CD4-positive, alpha-beta T cell treated with Interleukin-15 for 1 hour (primary cell): Measurements from ENCODE around the gene CNKSR2.

Experiments
- DNase-seq: peaks from one replicate; pipeline ENCODE4 v3.0.0-alpha.2; 2020

CNKSR2 gene

DNA sequence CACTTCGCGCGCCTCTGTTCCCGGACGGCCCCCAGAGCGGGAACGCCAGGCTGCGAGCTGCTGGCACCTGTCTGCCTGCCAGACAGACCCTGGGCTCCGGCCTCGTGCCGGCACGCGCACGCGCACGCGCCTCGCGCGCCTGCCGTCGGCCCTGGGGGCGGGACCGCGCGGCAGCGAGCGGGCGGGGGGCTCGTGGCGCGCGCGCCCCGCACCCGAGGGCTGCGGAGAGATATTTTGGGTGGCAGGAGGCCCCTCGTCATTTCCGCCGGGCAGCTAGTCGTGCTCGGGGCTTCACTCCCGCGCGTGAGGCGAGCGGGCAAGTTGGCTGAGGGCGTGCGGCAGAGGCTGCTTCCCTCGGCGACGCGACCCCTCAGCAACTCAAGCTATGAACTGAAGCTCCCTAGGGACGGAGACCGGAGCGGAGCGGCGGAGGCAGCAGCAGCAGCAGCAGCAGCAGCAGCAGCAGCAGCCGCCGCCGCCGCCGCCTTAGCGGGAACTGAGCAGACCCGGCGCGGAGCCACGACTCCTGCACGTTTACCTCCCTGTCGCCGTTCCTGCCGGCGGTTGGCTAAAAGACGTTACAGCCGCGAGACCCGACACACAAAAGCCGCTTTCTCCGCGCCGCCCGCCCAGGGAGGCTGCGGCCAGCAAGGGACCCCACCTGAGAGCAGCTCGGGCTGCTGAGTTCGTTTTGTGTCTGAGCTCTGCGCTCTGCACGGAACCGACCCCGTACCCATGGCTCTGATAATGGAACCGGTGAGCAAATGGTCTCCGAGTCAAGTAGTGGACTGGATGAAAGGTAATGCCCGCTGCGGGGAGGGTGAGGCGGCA is at the start of gene CNKSR2:
CNKSR2 (plus strand) TSS at position 256 of the 831 bp plus-strand sequence; CDS start at position 736, 480 bp downstream.
- DNase-seq: peak; percentile 82

DNA sequence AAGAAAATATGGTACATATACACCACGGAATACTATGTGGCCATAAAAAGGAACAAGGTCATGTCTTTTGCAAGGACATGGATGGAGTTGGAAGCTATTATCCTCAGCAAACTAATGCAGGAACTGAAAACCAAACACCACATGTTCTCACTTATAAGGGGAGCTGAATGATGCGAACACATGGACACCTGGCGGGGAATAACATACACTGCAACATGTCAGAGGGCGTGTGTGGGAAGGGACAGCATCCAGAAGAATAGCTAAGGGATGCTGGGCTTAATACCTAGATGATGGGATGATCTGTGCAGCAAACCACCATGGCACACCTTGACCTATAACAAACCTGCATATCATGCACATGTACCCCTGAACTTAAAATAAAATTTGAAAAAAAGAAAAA is 19.5 kb upstream of the CNKSR2 start:
- no peak for DNase-seq

DNA sequence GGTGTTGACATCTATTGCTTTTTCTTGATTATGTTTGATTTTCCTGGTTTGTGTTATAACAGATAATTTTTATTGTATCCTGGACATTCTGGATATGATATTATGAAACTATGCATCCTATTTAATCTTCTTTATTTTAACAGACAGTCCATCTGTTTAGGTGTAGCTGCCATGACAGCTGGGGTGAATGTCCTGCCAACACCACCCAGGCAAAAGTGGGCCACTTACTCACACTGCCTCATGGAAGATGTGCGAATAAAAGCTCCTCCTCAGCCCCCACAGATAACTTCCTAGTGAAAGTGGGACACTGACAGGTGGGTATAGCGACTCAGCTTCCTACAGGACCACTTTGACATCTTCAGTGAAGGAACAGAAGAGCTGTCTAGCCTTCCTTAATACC is 18.4 kb upstream of the CNKSR2 start:
- no peak for DNase-seq

DNA sequence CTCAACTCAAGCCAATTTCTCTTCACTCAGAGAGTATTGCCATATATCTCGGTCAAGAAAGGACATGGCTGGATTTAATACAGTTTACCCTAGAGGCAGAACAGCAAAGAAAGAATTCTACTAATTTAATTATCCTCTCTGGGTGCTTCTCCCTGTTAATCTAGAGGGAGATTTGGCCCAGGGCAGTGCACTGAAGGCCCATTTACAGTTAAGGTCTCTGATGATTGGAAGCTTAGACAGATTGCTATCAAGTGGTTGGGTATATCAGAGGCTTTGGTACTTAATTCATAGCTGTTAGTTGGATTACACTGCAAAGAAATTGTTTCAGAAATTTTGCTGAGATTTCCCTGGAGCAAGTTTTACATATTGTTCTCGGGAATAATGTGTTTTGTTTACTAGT is 4.6 kb upstream of the CNKSR2 start:
- DNase-seq: no peak

DNA sequence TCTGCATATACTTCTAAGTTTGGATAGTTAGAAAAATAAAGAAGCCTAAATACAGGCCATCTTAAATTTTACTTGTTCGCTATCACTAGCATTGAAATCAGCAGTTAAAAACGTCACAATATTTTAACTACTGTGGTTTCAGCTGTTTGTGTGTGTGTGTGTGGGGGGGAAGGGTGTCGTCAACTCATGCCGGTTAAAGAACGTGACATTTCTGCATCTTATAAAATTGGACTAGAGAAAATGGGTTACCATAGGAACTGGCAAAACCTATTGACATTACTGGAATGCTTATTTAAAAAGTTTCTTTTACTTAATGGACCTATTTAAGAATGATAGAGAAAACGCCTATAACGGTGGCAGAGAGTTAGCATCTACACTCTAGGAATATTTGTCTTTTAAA is 1.2 kb upstream of the CNKSR2 start:
- DNase-seq: no peak

DNA sequence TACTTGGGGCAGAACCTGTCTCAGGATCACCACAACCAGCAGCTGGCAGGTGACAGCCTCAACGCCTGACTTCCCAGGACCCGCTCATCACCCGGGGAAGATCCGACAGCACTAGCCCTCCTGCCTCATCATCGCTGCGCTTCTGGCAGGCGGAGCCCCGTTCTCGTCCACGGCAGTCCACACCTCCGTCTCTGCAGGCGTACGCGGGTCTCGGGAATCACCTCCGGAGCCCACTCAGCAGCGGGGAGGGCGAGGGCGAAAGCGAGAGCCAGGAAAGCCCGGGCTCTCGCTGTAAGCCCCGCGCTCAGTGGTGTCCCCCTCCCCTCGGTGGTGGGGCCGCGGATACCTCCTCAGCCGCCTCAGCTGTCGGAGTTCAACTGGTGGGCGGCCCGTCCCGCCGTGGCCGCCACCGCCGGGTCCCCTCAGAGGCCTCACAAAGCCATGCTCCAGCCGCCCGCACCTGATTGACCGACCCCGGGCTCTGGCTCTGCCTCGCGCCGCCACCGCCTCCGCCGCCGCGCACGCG is 518 bp upstream of the CNKSR2 start:
- DNase-seq: peak; percentile 32

DNA sequence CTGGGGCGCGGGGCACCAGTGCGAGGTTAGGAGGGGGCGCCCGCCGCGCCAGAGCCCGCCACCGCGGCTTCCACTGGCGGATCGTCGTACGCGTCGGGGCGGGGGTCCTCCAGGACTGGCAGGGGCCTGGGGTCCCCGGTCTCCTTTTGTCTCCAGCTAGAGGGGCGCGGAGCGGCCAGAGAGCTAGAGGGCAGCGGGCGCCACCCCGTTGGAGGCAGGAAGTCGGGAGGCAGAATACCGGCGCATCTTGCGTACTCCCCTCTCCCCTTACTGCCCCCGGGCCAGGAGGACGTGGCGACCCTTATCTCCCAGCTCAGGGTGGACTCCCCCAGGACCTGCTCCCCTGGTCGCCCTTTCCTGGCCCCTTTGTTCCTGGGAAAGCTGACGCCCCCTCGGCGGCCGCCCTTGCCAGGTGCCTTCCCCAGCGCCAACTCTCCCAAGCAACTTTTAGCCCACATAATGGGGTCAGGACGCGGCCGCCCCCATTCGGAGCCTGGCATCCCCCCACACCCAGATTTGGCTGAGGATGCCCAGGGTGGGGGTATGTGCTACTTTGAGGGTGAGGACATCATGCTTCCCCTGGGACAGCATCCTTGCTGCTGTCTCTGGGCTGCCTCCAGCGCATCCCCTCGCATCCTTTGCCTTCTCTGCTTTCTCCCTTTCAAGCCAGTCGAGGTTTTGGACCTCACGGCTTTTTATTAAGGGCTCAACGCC is 933 bp downstream of the CNKSR2 start:
- no peak for DNase-seq

DNA sequence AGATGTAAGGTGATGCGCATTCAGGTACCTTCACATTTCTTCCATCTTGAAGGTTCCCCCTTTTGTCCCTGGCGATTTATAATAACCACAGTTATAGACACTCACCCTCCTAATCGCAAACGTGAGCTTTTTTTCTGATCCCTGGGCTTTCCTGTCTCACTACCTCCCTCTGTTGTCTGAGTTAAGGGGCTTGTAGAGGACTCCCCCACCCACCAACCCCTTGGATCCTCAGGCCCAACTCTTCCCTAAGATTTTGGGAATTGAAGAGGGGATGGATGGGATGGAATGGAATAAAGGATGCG is 1.4 kb downstream of the CNKSR2 start:
- no peak for DNase-seq

DNA sequence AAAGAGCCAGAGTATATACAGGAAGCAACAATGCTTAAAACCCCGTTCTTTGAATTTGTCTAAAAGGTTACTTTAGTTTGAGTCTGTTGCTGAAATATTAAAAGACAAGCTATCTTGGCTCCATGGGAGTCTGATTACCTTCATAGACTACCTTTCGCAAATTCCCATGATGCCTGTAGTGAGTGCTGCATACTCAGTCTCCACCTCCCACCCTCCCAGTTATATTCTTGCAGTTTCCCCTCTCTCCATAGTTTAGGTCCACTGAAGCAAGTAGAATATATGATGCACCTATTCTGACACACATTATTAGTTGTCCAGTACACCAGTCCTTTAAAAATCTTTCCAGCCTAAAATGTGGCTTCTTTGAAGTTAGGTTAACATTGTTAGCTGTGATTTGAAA is 2.4 kb downstream of the CNKSR2 start:
- DNase-seq: no peak

DNA sequence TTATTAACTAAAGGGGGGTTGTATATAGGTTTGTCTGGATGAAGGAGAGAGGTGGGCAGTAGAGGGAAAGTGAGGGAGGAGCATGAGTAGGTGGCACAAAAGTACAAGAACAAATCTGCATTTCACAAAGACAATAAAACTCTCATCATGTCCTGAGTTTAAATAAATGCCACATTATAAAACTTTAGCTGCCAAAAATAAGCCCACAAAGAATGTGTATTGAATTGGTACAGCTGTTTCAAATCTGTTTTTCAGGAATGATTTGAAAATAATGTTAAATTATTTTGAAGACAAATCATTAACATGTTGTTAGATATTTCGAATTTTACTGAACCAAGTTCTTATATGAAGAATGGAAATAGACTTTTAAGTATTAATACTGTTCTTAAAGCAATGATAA is 5.8 kb downstream of the CNKSR2 start:
- no peak for DNase-seq

DNA sequence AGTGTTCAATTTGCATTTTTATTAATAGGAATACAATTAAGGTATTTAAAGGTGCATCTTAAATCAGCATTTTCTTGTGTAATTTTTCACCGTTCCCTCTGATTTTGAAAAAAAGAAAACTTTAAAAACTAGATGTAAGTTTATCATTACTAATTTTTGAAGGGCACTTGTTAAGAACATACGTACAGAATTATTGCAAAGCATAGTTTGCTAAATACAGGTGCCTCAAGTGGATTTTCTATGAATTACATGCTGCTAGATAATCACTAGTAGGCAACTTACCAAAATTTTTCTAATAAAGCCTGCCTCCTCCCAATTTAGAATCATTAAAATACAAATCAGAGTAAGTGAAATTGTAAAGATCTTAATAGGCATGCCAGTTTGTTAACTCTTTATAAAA is 8.5 kb downstream of the CNKSR2 start:
- DNase-seq: no peak

DNA sequence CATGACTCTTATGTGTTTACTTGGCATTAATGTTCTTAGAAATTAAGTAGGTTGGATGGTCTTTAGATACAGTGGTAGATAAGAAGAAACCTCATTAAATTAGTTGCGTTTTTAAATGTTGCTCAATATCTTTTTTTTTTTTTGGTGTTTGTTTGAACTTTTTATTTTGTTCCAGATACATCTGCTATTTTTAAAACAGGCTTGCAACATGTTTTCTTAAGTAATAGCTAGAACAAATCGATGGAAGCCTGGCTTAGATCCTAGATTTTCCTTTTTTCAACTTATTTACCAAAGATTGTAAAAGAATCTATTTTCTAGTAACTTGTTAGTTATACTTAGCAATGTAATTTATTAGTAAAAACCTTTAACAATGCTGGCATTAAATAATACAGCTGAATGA is 9.3 kb downstream of the CNKSR2 start:
- no peak for DNase-seq

DNA sequence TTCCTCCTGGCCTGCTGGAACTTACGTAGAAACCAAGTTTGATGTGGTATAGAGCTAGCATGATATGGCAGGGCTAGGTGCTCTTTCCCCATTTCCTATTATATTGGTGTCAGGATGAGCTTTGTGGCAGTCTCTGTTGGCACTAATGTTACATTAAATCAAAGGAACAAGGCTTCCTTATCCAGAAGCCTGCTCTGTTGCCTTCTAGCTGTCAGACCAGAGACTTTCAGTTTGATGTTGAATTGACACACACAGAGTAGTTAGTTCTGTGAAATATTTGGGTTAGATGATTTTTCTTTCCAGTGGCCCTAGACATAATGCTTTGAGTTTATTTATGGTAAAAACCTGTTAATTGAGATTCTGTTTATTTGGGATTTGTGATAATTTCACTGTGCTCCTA is 10.0 kb downstream of the CNKSR2 start:
- no peak for DNase-seq

DNA sequence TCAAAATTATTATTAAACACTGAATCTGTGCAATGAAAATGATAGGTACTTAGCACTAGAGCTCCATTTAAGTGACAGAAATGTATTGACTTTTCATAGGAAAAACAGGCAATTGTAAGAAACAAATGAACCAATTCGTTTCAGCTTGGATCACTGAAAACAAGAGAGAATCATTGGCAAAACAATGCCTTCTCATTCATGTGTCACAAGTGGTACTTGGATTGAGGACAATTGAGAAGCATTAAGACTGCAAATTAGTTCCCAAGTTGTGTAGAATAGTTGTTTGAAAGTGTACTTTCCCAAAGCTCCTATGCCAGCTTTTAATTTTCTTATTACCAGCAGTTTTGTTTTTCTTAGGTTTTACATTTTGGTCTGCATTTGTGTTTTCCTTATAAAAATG is 20.6 kb downstream of the CNKSR2 start:
- no peak for DNase-seq

DNA sequence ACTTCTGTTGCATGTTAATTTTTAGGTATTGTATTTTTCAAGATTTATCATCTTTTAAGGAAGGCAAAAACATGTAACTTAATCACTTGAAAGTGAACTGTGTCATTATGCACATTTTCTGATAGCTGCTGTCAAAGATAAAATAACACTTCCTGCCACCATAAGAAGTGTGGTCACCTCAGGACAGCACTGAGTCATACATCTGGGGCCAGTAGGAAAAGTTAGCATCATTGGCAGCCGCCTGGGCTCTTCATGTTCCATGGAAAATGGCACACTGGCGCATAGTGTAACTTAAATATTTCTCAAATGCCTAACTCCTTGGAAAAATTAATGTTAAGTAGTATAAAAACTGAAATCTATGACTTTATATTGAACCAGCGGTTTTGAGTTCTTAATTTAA is 24.2 kb downstream of the CNKSR2 start:
- DNase-seq: no peak

DNA sequence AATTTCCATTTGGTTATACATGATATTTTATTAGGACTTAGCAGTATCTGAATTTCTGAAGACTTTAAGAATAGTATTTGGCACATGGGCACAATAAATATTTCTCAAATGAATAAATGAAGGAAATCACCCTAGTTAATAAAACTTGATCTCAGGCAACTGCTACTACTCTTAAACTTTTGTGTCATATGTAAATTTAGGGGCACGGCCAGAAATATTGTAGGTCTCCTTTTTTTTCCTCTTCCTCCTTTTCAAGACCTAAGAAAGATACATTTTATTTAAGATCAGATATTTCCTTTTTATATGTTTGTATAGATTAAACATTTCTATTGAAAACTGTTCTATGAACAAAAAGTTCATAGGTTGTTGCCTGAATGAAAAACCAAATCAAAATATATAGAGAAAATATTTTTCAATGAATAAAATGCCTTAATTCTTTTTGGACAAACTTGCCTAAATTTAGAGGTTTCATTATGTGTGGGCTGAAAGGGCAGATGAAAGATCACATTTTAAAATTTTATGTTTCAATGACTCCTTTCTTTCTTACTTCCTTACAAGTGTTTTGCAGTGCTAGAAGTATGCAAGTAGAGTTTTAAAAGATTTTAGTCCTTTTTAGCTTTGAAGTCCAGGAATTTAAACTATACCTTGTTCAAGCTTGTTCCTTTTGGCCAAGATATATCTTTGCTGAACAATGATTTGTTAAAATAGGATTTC is 26.3 kb downstream of the CNKSR2 start:
- no peak for DNase-seq

DNA sequence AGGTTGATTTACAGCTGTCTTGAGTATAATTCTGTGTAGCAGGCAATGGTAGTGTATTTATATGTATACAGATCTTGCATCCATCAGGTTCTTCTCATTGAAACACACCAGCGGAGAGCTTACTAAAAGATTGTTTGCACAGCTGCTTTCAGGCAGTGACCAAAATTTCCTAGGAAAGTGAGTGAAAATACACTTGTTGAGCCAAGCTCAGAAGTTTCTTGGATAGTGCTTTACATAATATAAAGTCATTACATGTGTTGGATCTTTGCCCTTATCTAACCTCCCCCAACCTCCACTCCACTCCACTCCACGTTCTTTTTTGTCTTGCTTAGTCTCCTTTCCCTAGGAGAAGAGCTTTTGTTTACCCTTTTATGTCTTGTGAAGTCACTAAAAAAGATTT is 34.1 kb downstream of the CNKSR2 start:
- no peak for DNase-seq

DNA sequence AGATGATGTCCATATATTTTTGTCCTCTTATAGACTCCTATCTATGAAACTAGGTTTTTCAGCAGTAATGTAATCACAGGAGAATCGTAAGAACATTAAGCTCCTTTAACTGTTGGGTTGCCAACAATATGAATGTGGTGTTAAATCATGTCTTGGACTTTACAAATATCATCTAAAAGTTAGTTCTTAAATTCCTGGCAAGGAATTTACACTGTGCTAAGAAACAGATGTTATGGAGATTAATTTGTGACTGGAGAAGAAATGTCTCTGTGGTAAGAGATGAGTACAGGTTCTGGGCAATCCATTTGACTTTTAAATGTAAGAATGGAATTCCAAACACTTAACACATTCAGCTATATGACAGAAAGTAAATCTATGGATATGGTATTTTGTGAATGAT is 34.6 kb downstream of the CNKSR2 start:
- no peak for DNase-seq

DNA sequence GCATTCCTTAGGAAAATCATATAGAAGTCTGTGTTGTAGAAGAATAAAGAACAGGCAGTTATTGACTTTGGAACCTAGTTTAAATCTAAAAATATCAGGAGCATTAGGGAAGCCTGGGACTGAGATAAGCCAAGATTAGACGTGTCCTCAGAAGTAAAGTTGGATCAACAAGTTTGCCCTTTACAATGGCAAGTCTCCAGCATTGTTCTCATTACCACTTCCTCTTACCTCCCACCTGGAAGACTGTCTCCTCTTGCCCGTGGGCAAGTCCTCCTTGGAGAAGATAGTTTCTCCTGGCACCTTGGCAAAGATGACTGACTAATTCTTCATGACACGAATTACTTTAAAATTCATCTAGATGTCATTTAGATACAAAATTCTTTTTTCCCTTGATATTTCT is 37.8 kb downstream of the CNKSR2 start:
- DNase-seq: no peak

DNA sequence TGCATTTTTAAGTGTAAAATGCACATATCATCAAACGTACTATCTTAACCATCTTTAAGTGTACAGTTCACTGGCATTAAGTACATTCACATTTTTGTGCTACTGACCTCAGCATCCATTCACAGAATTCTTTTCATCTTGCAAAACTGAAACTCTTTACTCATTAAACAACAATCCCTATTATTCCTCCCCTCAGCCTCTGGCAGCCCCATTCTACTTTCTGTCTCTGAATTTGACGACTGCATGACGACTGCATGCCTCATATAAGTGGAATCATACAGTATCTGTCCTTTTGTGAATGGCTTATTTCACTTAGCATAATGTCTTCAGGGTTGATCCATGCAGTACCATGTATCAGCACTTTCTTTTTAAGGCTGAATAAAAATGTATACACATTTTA is 38.7 kb downstream of the CNKSR2 start:
- no peak for DNase-seq

DNA sequence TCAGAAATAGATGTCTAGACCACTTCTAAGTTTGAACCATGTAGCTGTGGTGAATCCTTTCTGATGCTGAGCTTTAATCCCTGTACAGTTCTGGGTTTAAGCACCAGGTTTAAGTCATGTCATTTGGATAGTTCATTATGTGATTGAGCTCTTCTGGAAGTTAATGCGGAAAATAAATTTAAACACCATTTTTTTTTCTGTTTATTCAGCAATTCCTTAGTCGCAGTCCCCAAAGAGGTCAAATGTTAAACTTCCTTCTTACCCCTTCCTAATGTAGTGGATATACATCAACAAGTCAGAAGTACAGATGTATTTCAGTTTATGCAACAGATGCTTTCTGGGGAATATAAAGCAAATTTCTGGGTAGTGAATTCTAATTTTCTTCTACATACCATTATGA is 52.9 kb downstream of the CNKSR2 start:
- no peak for DNase-seq

DNA sequence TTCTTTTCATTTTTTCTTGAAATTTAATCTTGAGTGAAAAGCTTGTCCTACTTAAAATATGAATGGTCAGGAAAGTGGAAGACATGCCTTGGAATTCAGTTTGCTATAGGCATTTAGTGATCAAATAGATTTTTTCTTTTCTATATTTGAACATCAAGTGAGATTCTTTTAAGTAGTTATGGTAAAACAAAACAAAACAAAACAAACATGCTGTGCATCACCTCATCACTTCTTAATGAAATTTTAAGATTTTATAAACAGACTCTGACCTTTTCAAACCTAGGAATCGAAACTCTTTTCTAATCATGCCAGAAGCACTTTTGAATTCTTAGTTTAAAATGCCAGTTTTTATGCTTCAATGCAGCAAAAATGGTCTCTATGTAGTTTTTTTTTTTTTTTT is 62.8 kb downstream of the CNKSR2 start:
- DNase-seq: no peak

DNA sequence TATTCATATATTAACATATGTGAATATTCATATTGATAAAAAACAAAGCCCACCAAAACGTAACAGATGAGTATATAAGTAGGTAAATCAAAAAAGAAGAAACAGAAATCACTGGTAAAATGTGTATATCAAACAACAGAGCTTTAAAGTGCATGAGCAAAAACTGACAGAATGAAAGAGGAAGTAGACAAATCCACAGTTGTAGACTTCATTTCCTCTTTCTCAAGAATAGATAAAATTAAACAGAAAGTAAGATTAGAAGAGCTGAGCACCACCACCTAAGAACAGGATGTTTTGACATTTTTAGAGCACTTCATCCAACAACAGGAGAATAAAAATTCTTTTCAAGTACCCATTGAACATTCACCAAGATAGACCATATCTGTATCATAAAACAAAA is 64.6 kb downstream of the CNKSR2 start:
- no peak for DNase-seq

DNA sequence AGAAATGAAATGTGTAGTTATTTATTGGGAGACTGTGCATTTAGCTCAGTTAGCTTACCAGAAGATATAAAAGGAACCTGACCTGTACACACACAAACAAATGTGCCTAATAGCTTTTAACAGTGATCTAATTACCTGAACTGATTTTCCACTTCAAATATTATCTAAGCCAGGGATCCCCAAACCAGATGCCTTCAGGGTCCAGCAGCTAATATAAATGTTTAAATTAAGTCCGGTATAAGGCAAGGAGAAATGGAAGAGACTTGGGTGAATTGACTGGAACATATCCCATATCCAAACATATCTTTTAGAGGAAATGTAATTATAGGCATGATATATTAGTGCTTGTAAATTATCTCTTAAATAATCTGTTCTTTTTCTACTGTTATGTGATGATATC is 66.7 kb downstream of the CNKSR2 start:
- DNase-seq: no peak
